ENCODE results near the gene GRN. TPM values are rescaled to one million over a fixed set of nuclear protein-coding genes. Genes with fewer than 3 reads are reported as not detected.

Gene GRN
- total RNA-seq, 2 experiments from 2014 or later, result 45.6 to 46.7 TPM

GRCh38 chr17:44355642-44356099, 10.6 kb downstream of the GRN start:
- DNase-seq, result no peak
- Mint-ChIP-seq H3K4me3 (no peak overlapping the region), H3K27me3 (ENCODE audit: low read depth) (peaks cover 9% of the 10 kb centered on the region), H3K9me3 (ENCODE audit: insufficient read depth) (no peaks in the 10 kb centered on the region), H3K27ac (no peak overlapping the region), H3K4me1 (ENCODE audit: low read depth) (peaks cover 1% of the 10 kb centered on the region), H3K36me3 (ENCODE audit: low read depth) (peaks cover 11% of the 10 kb centered on the region)
- CTCF ChIA-PET, result interaction anchor here (0.9 to 6.3 kb wide), 8 partner anchors 8 to 148 kb away, joined by 3 to 60 read pairs (median 11); partner anchors contain the start of genes FAM171A2, GPATCH8 and GRN
- POLR2A ChIA-PET, result no interaction called here
- ATAC-seq, result no peak

GRCh38 chr17:44356241-44356640, 11.1 kb downstream of the GRN start:
- DNase-seq, result no peak
- Mint-ChIP-seq H3K27ac (no peak overlapping the region), H3K36me3 (ENCODE audit: low read depth) (peaks cover 9% of the 10 kb centered on the region), H3K9me3 (ENCODE audit: insufficient read depth) (no peaks in the 10 kb centered on the region), H3K4me3 (no peak overlapping the region), H3K4me1 (ENCODE audit: low read depth) (peaks cover 1% of the 10 kb centered on the region), H3K27me3 (ENCODE audit: low read depth) (peaks cover 13% of the 10 kb centered on the region)
- ATAC-seq, result no peak
- POLR2A ChIA-PET, result no interaction called here
- CTCF ChIA-PET, result interaction anchor here (1.6 to 4.8 kb wide), 2 partner anchors 11 to 147 kb away, joined by 4 to 16 read pairs; partner anchors contain the start of gene GRN

- POLR2A ChIA-PET, result no interaction called here
Measured at GRCh38 chr17:44358066-44358465, 13.0 kb downstream of the GRN start.

GRCh38 chr17:44359006-44359405, 13.9 kb downstream of the GRN start:
- ATAC-seq (no peak), DNase-seq (no peak)
- Mint-ChIP-seq H3K4me1 (ENCODE audit: low read depth) (peaks cover 5% of the 10 kb centered on the region), H3K4me3 (no peak overlapping the region), H3K36me3 (ENCODE audit: low read depth) (no peaks in the 10 kb centered on the region), H3K9me3 (ENCODE audit: insufficient read depth) (no peaks in the 10 kb centered on the region), H3K27me3 (ENCODE audit: low read depth) (peaks cover 26% of the 10 kb centered on the region), H3K27ac (no peak overlapping the region)
- POLR2A ChIA-PET, result no interaction called here
- CTCF ChIA-PET, result interaction anchor here (0.6 to 4.8 kb wide), 4 partner anchors 13 to 164 kb away, joined by 3 to 16 read pairs (median 3); partner anchors contain the start of gene GRN

More at GRCh38 chr17:44358066-44358465, 13.0 kb downstream of the GRN start:
- Mint-ChIP-seq H3K36me3 (ENCODE audit: low read depth) (peaks cover under 1% of the 10 kb centered on the region), H3K9me3 (ENCODE audit: insufficient read depth) (no peaks in the 10 kb centered on the region), H3K4me1 (ENCODE audit: low read depth) (peaks cover 1% of the 10 kb centered on the region), H3K27ac (no peak overlapping the region), H3K27me3 (ENCODE audit: low read depth) (peaks cover 26% of the 10 kb centered on the region), H3K4me3 (no peak overlapping the region)
- DNase-seq, result no peak
- CTCF ChIA-PET, result interaction anchor here (0.6 to 4.8 kb wide), 6 partner anchors 12 to 173 kb away, joined by 3 to 16 read pairs (median 4); partner anchors contain the start of gene GRN
- no peak for ATAC-seq

GRCh38 chr17:44359458-44360143, 14.5 kb downstream of the GRN start:
- DNase-seq, result no peak
- Mint-ChIP-seq H3K4me3 (no peak overlapping the region), H3K27me3 (ENCODE audit: low read depth) (peaks cover 26% of the 10 kb centered on the region), H3K27ac (no peak overlapping the region), H3K4me1 (ENCODE audit: low read depth) (peaks cover 4% of the 10 kb centered on the region), H3K36me3 (ENCODE audit: low read depth) (no peaks in the 10 kb centered on the region), H3K9me3 (ENCODE audit: insufficient read depth) (no peaks in the 10 kb centered on the region)
- CTCF ChIA-PET, result interaction anchor here (1.0 to 4.8 kb wide), 6 partner anchors 9 to 164 kb away, joined by 3 to 16 read pairs (median 4); partner anchors contain the start of gene GRN
- POLR2A ChIA-PET, result no interaction called here
- no peak for ATAC-seq

- peaks cover 4% of the 10 kb centered on the region for H3K4me1 Mint-ChIP-seq (ENCODE audit: low read depth)
- peaks cover 26% of the 10 kb centered on the region for H3K27me3 Mint-ChIP-seq (ENCODE audit: low read depth)
- H3K4me3 Mint-ChIP-seq, result no peak overlapping the region
- no peaks in the 10 kb centered on the region for H3K9me3 Mint-ChIP-seq (ENCODE audit: insufficient read depth)
- DNase-seq (no peak), ATAC-seq (no peak)
- ChIA-PET CTCF (interaction anchor here (1.0 to 4.8 kb wide), 5 partner anchors 9 to 163 kb away, joined by 3 to 16 read pairs (median 4); partner anchors contain the start of gene GRN), POLR2A (no interaction called here)
- no peak overlapping the region for H3K27ac Mint-ChIP-seq
- H3K36me3 Mint-ChIP-seq (ENCODE audit: low read depth), result no peaks in the 10 kb centered on the region
Measured at GRCh38 chr17:44360144-44360533, 15.0 kb downstream of the GRN start.

- no peak for DNase-seq
- H3K9me3 Mint-ChIP-seq (ENCODE audit: insufficient read depth), result no peaks in the 10 kb centered on the region
- no peak overlapping the region for H3K27ac Mint-ChIP-seq
- H3K36me3 Mint-ChIP-seq (ENCODE audit: low read depth), result no peaks in the 10 kb centered on the region
- H3K4me3 Mint-ChIP-seq, result no peak overlapping the region
- peaks cover 4% of the 10 kb centered on the region for H3K4me1 Mint-ChIP-seq (ENCODE audit: low read depth)
- ChIA-PET POLR2A (no interaction called here), CTCF (interaction anchor here (1.1 to 2.2 kb wide), 3 partner anchors 9 to 163 kb away, joined by 3 to 8 read pairs (median 4); no protein-coding TSS in a partner anchor)
- peaks cover 26% of the 10 kb centered on the region for H3K27me3 Mint-ChIP-seq (ENCODE audit: low read depth)
- ATAC-seq, result no peak
Measured at GRCh38 chr17:44360826-44361225, 15.7 kb downstream of the GRN start.

GRCh38 chr17:44361292-44362260, 16.5 kb downstream of the GRN start:
- POLR2A ChIA-PET, result no interaction called here
- Mint-ChIP-seq H3K4me1 (ENCODE audit: low read depth) (peaks cover 4% of the 10 kb centered on the region), H3K36me3 (ENCODE audit: low read depth) (no peaks in the 10 kb centered on the region), H3K27me3 (ENCODE audit: low read depth) (peaks cover 30% of the 10 kb centered on the region), H3K4me3 (no peak overlapping the region), H3K9me3 (ENCODE audit: insufficient read depth) (no peaks in the 10 kb centered on the region), H3K27ac (no peak overlapping the region)
- DNase-seq (no peak), ATAC-seq (no peak)
- CTCF ChIA-PET, result interaction anchor here (0.9 to 3.5 kb wide), 5 partner anchors 8 to 162 kb away, joined by 5 to 29 read pairs (median 15); no protein-coding TSS in a partner anchor

GRCh38 chr17:44362459-44362948, 17.4 kb downstream of the GRN start:
- H3K36me3 Mint-ChIP-seq (ENCODE audit: low read depth), result no peaks in the 10 kb centered on the region
- H3K4me3 Mint-ChIP-seq, result no peak overlapping the region
- no peaks in the 10 kb centered on the region for H3K9me3 Mint-ChIP-seq (ENCODE audit: insufficient read depth)
- DNase-seq (no peak), ATAC-seq (no peak)
- peaks cover 4% of the 10 kb centered on the region for H3K4me1 Mint-ChIP-seq (ENCODE audit: low read depth)
- peaks cover 36% of the 10 kb centered on the region for H3K27me3 Mint-ChIP-seq (ENCODE audit: low read depth)
- ChIA-PET POLR2A (interaction anchor here (1.1 kb wide), 1 partner anchor 9 kb away, joined by 3 read pairs; no protein-coding TSS in a partner anchor), CTCF (interaction anchor here (0.8 to 3.5 kb wide), 11 partner anchors 9 to 161 kb away, joined by 4 to 29 read pairs (median 7); partner anchors contain the start of gene GRN)
- H3K27ac Mint-ChIP-seq, result no peak overlapping the region

- peak; percentile 50 for ATAC-seq
- POLR2A ChIA-PET, result interaction anchor here (0.7 to 1.1 kb wide), 2 partner anchors 8 to 12 kb away, joined by 3 read pairs; no protein-coding TSS in a partner anchor
Measured at GRCh38 chr17:44362949-44363612, 18.0 kb downstream of the GRN start.

More at GRCh38 chr17:44362949-44363612, 18.0 kb downstream of the GRN start:
- DNase-seq, result no peak
- Mint-ChIP-seq H3K36me3 (ENCODE audit: low read depth) (no peaks in the 10 kb centered on the region), H3K9me3 (ENCODE audit: insufficient read depth) (no peaks in the 10 kb centered on the region), H3K27ac (no peak overlapping the region), H3K4me3 (peak overlapping the region; percentile 67), H3K4me1 (ENCODE audit: low read depth) (peaks cover 4% of the 10 kb centered on the region), H3K27me3 (ENCODE audit: low read depth) (peaks cover 40% of the 10 kb centered on the region)
- CTCF ChIA-PET, result interaction anchor here (0.7 to 3.5 kb wide), 22 partner anchors 8 to 419 kb away, joined by 3 to 29 read pairs (median 5); partner anchors contain the start of gene GRN

All from activated CD8-positive, alpha-beta T cell treated with anti-CD3 and anti-CD28 coated beads, Interleukin-2, amount 10 ng/mL, durations not matched to agents 7 days and 5 days (primary cell).